GM18517 (cell line): Measurements from ENCODE around the gene ZNF385B.

ENCODE experiments used
- ATAC-seq: cut with Tn5 transposase; IDR thresholded peaks from one replicate; pipeline ENCODE4 v1.9.1; 2021; ENCODE audit warnings: mild to moderate bottlenecking, moderate library complexity; ENCODE audit not compliant: unreplicated experiment

ZNF385B gene

DNA sequence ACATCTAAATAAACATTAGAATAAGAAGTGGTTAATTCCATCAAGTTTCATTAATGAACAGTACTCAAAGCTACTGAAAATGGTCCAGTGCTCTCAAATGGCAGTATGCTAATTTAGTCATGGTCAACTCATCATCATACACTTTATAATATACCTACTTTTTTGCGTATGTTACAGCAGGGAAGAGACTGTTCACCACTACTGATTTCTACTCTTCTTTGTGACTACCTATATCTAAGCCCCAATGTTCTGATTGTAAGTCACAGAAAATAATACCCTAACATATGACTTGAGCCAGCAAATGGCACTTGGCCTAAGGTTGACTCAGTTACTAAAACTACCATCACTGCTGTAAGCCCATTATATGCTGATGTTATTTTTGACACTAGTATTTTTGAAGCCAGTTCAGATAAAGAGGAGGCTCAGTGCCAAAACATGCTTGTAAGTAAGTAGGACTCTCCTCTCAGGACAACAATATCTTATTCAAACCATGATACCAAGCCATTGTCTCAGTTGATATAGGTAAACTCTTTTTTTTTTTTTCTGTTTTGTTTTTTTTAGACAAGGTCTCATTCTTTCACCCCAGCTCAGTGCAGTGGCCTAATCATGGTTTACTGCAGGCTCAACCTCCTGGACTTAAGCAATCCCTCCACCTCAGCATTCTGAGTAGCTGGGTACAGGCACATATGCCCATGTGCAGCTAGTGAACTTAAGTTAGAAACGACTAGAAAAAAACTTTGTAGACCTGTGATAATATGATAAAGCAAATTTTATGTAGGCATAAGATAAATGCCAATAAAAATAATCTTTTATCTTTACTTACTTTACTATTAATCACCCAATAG lies 266.9 kb downstream of the ZNF385B start:
- no peak for ATAC-seq

DNA sequence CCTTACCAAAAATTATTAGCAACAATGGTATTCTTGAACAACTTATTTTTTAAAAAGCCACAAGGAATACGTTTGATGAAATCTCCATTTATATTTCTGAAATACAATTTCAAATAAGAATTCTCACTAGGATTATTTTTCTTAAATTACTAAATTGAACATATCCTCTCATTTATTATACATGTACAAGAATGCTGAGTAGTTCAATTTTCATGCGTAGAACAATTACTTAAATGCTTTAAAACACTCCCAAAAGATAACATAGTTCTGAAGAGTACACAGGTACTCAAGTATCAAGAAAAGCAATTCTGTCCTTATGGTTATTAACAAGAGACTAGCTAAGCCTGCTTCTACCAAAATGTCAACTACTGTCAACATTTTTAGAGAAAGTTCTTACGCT lies 268.1 kb downstream of the ZNF385B start:
- ATAC-seq = no peak

DNA sequence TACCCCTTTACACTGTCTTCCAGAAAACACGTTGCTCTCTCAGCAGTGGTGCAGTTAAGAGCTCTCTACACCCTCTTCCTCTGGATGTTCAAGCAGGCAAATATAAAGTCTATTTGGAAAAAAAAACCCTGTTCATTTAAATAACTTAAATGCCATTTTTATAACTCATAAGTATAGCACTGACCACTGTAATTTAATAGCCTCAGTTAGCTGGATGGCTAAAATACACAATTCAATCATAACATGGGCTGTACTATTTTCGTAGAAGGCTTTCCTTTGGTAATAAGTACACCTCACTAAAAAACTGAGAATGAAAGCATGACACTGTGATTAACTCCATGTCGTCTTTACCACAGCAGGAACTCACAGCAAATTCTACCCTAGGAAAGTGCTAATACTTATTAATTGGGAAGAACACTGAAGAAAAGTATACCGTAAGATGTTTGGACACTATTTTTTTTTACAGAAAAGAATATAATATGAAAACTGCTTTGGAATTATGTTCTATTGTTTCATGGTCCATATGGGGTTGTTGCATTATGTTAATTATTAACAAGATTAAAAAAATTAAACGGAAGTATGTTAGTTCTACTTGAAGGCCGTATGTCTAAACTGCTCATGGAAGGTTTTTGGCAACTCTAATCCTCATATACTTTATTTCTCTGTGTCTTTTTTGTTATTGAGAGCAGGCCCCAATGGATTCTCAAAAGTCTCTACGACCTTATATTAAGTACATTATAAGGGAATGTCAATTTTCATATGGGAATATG lies 269.1 kb downstream of the ZNF385B start:
- ATAC-seq = no peak

DNA sequence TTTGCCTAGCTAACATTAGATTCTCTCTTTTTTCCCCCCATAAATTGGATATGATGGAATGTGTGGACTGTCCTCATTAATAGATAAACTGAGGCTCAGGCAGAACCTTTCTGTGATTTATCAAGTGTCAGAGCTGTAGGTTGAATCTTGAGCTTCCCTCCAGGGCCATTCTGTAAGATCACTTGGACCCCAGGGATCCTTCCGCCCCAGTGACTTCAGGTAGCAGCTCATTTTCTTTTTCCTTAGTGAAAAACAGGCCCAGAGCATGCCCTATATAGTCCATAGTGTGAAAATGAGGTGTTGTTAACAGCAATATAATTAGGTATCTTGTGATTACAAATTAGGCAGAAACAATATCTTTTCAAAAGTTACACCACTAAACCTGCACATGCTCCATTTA lies 269.7 kb downstream of the ZNF385B start:
- ATAC-seq = no peak

DNA sequence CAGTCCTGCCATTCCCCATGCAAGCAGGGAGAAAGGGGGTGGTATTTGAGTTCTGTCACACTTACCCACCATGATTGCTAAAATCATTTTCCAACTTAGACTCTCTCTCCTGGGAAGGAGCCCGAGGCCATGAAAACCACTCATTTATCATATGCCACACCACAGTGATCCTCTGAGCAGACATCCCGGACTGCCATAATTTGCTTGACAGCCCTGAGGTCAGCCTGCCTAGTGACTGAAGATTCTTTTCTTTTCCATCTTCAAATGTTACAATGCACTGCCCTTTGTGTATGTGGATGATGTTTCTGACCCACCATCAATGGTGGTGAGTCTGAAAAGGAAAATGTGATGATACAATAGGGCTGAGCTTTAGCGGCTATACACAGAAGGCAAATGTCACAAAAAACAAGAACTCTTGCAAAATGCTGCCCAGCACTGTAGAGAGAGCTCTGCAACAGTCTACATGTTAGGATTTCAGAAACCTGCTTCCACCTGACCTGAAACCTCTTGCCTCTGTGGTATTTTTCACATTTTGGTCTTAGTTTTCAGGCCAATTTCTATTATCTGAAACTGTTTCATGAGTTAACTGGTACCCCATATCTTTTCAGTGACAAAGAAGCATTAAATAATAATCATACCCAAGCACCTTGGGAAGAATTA lies 272.8 kb downstream of the ZNF385B start:
- ATAC-seq = no peak

DNA sequence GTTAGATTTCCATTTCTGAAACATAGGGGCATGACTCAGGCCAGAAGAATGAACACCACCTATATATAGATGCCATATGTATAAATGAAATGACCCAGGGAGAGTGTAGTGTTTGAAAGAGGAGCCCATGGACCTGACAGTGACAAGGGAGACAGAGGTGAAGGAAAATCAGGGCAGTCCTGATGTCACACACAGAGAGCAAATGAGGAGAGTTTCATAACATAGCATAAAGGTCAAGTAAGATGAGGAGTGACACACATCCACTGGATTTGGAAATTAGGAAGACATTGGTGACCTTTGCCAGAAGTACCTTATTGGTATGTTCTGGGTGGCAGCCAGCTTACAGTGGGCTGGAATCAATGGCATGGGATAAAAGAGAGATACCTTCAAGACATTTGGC lies 276.7 kb downstream of the ZNF385B start:
- no peak for ATAC-seq

DNA sequence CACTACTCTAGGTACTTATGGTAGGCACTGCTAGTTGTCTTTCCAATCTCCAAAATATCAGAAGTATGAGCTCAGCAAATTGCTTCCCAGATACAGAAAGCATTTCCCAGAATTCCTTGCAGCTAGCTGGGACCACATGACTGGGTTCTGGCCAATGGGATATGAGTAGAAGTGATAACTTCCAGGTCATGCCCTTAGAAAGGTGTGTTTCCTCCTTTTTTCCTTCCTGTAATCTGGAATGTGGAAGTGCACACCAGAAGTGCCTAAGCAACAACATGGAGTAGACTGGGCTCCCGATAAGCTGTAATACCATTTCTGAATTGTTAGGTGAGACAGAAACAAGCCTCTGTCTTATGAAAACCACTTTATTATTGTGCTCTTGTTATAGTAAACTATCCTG lies 279.8 kb downstream of the ZNF385B start:
- no peak for ATAC-seq

DNA sequence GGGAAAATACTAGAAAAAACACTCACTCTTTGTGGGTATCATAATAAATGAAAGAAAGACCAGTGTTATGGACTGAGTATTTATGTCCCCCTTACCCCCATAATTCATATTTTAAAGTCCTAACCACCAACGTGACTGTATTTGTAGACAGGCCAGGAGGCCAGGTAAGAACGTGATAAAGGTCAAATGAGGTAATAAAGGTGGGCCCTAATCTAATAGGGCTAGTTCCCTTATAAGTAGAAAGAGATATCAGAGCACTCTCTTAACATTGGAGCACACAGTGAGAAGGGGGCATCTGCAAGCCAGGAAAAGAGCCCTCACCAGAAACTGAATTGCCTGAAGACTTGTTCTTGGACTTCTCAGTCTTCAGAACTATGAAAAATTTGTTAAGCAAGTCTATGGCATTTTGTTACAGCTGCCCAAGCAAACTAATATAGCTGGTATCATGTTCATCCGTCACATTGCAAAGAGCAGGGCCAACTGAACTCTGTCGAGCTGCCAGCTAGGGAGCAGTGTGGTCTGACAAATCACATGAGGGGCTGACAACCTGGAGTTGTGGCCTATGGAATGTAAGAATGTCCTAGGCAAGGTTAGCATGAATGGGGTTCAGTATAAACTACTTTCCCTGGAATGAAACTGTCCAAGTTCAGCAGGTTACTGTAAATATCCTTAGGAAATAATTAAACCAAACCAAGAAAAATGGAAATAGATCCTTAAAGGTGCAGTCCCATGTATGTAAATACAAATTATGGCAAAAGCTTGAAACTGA lies 280.9 kb downstream of the ZNF385B start:
- ATAC-seq = no peak

DNA sequence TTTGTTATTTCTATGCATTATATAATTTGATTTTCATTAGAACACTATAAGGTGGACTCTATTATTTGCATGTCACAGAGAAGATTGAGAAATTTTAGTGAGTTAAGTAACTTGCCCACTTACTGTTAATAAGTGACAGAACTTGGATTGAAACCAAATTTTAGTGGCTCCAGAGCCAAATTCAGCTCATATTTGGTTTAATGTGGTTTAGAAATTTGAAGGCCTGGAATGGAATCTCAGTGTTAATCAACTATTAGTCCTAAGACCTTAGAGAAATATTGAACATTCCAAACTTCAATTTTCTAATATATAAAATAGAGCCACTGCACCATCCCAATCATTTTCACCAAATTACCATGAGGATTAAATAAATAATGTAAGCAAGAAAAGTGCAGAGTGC lies 281.6 kb downstream of the ZNF385B start:
- no peak for ATAC-seq

DNA sequence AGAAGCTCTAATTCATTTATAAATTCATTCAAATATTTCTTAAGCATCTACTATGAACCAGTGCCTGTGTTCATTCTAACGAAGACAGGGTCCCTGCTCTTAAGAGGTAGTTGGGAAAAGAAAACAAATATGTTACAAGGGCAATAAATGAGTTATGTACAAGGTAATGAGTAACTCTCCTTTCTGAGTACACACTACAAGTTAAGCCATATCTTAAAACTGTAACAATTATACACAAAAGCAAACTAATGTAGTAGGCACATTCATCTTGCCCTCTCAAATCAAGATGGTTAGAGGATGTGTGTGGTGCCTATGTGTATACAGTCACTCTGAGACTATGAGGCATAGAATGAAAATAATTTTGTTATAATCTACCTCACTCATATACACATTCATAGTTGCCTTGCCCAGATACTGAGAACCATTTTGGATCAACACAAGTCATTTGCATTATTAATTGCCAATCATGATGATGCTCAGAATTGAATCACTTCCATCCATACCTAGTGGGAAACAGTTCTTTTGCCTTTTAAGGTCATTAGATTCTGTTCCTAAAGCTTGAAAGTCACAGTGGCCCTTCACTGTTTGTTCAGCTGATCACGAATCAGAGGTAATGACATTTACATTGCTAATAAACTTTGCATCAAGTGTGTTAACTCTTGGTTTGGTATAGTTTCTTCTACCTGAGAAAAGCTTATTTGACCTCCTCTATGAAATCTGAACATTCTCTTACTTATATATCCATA lies 283.1 kb downstream of the ZNF385B start:
- ATAC-seq = no peak

DNA sequence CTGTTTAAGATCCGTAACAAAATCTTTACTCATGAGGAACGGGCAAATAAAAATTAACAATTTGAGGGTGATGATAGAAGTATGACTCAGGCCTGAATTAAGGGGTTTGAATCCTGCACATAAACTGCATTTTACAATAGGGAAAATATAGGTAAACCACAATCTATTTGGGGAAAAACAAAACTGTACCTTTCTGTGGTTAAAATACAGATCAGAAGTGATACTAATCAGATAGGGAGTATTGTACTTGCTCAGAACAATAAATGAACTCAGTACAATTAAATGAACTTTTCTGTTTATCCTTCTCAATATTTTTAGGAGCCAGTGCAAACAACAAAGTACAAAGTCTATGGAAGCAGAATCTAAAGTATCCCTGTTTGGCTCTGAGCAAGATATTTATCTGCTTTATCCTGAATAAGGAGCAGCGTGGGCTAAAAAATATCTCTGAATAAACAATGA lies 287.3 kb downstream of the ZNF385B start:
- no peak for ATAC-seq

DNA sequence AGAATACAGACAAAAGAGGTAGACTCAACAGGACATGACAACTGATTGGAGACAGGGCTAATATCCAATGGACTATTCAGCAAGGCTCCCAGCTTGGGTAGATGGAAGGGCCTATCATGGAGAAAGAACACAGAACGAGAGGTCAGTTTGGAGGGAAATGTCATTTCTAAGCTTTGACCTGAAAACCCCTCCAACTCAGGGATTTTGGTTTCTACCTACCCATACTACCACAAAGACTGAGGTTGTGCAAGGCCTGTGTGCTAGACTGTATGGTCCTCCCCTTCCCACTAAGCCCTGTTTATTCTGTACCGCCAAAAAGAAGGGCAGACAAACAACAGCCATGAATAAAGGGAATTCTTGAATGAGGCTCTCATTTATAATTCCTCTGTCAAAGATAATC lies 288.9 kb downstream of the ZNF385B start:
- no peak for ATAC-seq

DNA sequence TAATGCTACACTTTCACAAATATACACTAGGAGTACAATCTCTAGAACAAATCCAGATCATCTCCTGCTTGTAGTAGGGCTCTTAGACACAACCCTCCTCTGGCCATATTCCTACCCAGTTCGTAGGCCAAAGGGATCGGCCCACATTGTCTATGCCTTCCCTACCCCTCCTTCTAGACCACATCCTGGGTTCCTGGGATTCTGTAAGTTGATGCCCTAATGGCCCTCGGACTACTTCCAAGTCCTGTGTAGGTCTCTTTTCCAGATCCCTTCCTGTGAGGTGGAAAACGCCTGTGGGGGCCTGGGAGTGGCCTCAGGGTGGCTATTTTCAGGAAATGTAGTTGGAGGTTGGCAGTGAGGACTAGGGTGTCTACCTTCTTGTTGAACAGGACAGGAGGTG lies 289.7 kb downstream of the ZNF385B start:
- no peak for ATAC-seq

DNA sequence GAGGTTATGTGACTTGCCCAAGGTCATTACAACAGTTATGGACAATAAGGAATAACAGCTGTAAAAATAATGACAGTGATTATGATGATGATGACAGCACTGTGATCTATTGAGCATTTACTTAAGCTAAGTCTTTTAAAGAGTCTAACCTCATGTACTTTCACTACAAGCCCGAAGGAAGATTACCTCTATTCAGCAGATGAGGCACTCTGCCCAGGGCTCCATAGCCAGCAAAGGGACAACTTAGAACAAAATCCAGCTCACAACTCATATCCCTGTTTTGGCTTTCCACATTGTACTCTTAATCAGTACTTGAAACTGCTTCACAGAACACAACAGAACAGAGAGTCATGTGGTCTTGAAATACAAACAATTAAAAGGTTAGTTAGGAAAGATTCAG lies 290.2 kb downstream of the ZNF385B start:
- no peak for ATAC-seq

DNA sequence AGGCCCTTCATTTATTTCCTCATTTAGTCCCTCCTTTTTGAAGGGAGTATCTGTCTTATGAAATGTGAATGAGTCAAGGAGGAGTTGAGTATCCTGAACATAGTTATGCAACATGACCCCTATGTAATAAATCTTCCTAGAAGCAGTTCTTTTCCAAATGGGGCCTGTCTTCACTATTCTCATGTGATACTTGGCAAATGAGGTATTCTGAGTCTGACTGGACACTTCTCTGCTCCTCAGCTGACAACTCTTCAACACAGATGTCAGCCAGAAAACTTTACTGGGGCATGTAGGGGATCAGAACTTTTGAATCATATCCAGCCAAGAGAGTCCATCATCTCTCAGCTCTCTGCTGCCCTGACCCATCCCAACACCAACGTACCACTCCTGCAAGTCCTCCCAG lies 291.6 kb downstream of the ZNF385B start:
- ATAC-seq = no peak

DNA sequence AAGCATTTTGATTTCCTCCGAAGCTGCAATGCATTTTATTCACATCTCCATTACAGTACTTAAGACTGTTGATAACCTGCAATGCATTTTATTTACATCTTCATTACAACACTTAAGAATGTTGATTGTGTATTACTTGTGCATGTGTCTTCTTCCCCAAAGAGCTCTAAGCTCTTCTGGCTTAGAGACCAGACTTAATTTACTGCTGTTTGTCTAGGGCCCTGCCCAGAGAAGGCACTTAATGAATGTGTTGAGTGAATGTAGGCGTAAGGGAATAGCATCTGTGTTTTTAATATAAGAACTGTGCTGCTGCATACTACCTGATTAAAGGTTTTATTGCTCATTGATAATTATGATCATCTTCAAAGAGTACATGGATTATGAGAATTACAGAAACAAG lies 295.6 kb downstream of the ZNF385B start:
- ATAC-seq = no peak

DNA sequence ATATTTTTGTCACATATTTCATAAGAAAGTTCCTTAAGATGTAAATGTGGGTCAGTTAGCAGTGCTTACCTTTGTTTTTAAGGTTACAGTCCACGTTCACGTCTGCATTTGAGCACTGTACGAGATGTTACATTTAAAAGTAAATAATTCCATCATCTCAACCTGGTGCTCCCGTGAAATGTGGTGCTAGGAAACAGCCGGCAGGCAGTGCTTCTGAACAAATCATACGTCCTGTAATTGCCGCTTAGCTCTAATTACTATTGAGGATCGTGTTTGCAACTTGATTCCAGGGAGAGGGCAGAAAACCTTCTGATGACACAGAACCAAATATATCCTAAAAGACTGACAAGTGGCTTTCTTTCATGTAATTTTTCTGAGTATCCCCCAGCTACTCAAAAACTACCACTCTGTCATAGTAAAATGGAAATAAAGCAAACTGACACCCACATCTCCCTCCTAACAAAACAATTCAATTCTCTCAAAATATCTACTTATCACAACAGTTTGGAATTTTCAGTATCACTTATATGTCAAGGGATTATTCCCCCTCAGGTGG lies 299.0 kb downstream of the ZNF385B start:
- no peak for ATAC-seq

DNA sequence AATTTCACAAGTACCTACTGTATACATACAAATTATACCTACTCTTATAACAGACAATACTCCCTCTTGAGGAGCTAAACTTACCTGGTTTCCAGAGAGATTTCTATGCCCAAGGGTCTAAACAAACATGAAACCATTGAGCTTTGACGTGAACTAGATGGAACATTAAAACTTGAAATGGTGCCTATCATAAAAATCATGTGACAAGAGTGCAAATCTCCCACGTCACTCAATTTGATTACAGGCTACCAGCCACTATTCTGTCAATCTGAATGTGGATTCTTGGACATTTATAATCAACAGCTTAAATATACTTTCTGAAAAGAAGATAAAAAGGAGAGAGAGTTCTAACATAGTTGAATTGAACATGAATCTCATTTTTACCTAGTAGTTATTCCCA lies 299.7 kb downstream of the ZNF385B start:
- no peak for ATAC-seq

DNA sequence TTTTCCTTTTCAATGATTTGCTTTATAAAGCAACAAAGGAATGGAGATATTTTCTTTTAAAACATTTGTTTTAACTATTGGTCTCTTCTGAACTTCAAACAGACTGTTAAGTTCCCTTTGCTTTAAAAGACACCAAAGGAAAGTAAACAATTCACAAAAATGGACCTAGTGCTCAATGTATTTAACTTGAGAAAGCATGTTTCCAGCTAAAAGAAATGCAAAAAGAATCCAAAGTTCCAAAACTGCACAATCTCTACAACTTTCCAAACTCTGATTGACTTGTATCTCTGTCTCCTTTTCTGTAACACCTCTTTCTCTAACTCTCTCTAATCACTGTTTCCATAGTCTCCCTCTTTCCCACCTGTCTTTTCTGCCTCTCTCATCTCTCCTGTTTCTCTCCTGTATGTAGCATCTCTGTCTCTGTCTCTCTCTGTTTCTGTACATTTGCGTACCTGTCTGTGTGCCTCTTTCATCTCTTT lies 301.1 kb downstream of the ZNF385B start:
- no peak for ATAC-seq
